HFF-Myc (cell line): ENCODE measurements around the gene CSNK2A1.

Source experiments
- DNase-seq: peaks from one replicate; pipeline ENCODE4 v3.0.0-alpha.2; 2011; ENCODE audit warnings: low read depth; ENCODE audit errors: extremely low read depth
- H3K4me3 ChIP-seq: replicated peaks from 2 replicates; pipeline ENCODE4 v1.5.1; 2011; ENCODE audit warnings: low read depth, mild to moderate bottlenecking, control low read depth, low read length
- TF ChIP-seq, protein P1 (sequence below): IDR thresholded peaks from 2 replicates; pipeline ENCODE4 v1.5.1; 2012; ENCODE audit warnings: mild to moderate bottlenecking, low read depth, low read length, control low read depth; ENCODE audit errors: missing control alignments

The CSNK2A1 gene

DNA sequence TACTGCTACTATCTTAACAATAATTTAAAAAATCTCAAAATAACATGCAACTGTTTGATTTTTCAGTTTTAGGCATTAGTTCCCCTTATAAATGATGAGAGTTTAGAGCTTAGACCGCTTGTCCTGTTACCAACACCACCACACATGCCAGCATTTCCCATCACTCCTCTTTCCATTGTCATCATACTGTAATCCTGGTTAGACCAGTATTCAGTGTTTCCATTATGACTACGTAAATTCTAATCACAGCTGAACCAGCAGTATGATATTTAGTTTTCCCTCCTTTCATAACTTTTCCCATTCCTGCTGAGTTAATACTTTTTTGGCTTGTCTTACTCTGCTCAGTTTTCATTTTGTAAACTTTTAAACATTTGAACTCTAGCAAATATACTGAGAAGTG lies 69.0 kb downstream of the CSNK2A1 start:
- TF ChIP-seq, protein P1, sequence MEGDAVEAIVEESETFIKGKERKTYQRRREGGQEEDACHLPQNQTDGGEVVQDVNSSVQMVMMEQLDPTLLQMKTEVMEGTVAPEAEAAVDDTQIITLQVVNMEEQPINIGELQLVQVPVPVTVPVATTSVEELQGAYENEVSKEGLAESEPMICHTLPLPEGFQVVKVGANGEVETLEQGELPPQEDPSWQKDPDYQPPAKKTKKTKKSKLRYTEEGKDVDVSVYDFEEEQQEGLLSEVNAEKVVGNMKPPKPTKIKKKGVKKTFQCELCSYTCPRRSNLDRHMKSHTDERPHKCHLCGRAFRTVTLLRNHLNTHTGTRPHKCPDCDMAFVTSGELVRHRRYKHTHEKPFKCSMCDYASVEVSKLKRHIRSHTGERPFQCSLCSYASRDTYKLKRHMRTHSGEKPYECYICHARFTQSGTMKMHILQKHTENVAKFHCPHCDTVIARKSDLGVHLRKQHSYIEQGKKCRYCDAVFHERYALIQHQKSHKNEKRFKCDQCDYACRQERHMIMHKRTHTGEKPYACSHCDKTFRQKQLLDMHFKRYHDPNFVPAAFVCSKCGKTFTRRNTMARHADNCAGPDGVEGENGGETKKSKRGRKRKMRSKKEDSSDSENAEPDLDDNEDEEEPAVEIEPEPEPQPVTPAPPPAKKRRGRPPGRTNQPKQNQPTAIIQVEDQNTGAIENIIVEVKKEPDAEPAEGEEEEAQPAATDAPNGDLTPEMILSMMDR: no peak
- no peak for DNase-seq

DNA sequence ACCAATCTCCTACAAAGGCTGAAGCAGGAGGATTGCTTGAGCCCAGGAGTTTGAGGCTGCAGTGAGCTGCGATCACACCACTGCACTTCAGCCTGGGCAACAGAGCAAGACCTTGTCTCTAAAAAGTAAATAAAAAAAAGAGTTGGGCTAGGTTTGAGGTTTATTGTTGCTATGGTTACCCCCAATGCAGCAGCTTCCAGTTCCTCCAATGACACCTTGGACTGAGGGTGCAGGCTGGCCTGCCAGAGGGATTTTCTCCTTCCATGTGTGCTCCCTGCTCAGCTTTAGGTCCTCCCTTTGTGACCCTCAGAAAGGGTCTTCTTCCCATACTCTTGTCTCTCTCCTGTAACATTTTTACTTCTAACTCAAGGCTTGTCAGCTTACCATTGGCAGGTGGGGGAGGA lies 70.7 kb downstream of the CSNK2A1 start:
- no peak for DNase-seq
- H3K4me3 ChIP-seq: no peak overlapping the region
- TF ChIP-seq, protein P1: no peak

More for the DNA sequence above, 69.0 kb downstream of the CSNK2A1 start:
- H3K4me3 ChIP-seq: no peak overlapping the region

DNA sequence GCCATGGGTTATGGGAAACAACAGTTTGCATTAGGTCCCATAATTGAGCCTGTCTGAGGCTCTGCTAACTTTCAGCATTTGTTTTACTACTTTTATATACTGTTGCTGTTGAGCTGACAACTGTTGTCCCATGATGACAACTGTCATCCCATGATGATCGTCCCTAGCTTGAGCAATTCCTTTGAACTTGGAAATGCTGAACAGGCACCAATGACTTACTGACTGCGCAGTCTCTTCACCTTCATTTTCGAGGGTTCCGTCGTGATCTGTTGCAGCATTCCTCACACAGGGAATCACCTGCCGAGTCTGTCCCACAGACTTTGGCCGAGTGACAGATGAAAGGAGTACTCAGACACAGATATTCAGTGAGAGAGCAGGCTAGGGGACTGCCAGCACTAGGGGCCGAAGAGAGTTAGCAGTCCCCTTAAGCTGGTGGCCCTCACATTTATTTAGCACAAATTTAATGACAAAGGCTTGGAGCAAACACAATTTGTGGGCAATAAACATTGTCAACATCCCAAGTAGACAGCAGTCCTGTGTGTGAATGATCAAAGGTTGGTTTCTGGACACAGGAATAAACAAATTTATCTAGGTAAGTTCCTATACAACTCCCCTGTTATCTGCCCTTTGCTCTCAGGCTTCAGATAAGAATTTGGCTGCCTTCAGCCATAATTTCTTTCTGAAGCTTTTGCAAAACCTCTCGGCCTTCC lies 71.3 kb downstream of the CSNK2A1 start:
- H3K4me3 ChIP-seq: no peak overlapping the region
- TF ChIP-seq, protein P1: no peak
- DNase-seq: no peak

DNA sequence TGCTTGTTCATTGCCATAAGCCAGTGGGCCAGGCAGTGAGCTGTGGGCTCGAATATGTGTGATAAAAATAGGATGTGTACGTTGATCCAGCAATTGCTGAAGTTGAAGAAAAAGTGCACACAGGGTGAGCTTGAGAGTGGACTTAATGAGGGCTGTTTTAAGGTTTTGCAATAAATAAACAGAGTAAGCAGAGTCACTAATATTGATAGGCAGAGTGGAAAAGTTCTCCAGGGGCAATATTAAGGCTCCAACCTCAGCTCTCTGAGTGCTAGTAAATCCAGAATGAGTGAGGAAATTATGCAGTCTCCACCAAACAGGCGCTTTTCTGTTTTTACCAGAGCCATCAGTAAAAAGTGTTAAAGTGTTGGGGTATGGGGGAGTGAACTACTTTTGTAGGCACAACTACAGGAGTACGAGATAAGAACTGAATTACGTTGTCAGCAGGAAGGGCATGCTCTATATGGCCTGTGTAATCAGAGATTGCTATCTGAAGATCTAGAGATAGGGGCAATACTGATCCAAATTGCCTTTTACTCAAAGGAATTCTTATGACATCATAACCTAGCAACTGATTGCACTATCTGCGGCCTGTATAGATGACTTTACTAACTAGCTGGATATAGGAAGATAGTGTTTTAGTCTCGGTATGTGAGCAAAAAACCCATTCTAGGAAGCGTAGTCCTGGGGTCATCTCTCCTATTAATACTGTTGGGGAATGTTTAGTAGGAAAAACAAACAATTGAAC lies 73.7 kb downstream of the CSNK2A1 start:
- TF ChIP-seq, protein P1: no peak

DNA sequence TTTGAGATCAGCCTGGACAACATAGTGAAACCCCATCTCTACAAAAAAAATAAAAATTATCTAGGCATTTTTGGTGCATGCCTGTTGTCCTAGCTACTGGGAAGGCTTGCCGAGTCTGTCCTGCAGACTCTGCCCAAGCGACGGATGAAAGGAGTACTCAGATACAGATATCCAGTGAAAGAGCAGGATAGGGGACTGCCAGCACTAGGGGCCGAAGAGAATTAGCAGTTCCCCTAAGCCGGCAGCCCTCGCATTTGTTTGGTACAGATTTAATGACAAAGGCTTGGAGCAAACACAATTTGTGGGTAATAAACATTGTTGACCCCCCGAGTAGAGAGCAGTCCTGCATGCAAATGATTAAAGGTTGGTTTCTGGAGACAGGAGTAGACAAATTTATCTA lies 75.8 kb downstream of the CSNK2A1 start:
- no peak overlapping the region for H3K4me3 ChIP-seq
- DNase-seq: no peak
- TF ChIP-seq, protein P1: no peak

More for the DNA sequence above, 73.7 kb downstream of the CSNK2A1 start:
- no peak overlapping the region for H3K4me3 ChIP-seq
- no peak for DNase-seq

DNA sequence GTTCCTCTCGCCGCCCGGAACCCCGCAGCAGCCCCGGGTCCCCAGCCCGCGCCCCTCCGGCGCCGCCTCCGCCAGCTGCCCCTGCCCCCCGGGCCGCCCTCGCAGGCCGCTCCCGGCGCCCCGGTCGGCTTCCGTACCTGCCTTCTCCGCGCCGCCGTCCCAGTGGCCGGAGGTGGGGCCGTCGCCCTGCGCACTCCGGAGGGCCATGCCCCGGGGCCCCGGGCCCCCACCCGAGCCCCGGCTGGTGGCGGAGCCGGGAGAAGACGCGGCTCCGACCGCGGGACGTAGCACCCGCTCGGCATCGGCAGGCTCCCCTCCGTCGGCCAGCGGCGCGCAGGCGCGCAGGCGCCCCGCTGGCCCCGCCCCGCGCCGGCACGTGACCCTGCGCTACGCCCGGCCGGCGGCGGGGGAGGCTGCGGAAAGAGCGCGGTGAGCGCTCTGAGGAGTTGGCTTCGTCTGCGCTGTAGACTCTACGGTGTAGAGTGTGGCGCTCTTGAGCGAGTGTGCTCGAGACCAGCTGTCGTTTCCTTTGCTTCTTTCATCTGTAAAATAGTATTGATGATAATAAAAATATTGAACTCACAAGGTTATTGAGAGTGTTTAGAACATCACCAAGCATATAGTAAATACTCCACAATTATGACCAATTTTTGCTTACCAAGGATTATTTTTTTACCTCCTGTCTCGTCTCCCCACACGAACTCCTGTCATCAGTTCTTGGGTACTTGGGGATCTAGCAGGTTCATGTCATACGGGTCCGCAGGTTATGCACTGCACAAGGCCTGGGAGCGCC lies 81.2 kb downstream of the CSNK2A1 start, which contains the start of gene TBC1D20:
TBC1D20 (minus strand) TSS at position 335 of the 793 bp plus-strand sequence; CDS start at position 207, 128 bp downstream.
- peak; percentile 49 for DNase-seq
- H3K4me3 ChIP-seq: peak within 1 kb of the TSS; percentile 80
- TF ChIP-seq, protein P1: no peak
